Erythroblast (primary cell): Measurements from ENCODE around the gene NAPEPLD.
"Not testable (repeated sequence)": the region's sequence is repeated elsewhere in the genome, so short reads cannot be mapped to it uniquely, and the experiment has no call there.

Experiments used
- GATA1 ChIP-seq: IDR thresholded peaks from 2 replicates; pipeline ENCODE4 v1.6.1; 2011; ENCODE audit warnings: low read depth, mild to moderate bottlenecking, control low read depth, low read length, moderate library complexity
- POLR2A ChIP-seq: IDR thresholded peaks from 2 replicates; pipeline ENCODE4 v1.6.1; 2011; ENCODE audit warnings: mild to moderate bottlenecking, low read length

DNA sequence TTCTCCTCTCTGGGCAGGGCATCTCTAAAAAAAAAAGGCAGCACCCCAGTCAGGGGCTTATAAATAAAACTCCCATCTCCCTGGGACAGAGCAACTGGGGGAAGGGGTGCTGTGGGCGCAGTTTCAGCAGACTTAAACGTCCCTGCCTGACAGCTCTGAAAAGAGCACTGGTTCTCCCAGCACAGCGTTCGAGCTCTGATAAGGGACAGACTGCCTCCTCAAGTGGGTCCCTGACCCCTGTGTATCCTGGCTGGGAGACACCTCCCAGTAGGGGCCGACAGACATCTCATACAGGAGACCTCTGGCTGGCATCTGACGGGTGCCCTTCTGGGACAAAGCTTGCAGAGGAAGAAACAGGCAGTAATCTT is 42.2 kb downstream of the NAPEPLD start:
- TF ChIP-seq POLR2A, GATA1: not testable (repeated sequence)
